Measurements from ENCODE around the gene TARS3. TPM values are rescaled to one million over a fixed set of nuclear protein-coding genes. Genes with fewer than 3 reads are reported as not detected.

Gene TARS3
- total RNA-seq, 1 donor from 2014 or later = 10.1 TPM

DNA sequence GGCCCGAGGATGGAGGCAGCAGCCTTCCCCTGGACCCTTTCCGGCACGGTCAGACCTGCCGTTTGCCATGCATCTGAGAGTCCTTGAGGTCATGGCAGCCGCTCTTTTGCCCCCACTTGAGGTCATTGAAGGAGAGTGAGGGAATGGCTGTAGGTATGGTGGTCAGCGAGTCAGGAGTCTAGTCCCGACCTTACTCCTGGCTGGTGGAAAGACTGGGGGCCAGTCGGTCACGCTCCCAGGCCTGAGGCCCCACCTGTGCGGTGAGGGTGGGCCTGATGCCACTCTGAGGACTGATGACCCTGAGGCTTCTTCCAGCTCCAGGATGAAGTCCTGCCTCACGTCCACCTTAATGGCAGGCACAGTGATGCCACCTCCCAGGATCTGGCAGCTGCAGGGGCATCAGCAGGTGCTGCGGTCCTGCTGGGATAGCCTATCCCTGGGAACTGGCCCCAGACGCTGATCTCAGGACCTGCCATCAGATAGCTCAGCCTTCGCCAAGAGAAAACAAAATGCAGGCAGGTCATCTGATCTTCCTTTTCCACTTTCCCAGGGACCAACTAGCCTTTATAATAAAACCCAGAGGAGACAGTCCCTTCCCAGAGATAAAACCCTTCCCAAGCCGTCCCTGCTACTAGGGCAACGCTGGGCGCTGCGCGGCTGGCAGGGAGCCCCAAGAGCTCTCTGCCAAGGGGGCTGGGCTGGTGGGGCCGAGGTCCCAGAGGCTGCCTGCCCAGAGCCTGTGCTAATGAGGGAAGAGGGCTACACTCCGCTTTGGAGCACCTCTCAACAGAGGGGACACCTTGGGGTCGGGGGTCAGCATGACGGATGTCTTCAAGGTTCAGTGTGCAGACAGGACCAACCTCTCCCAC is 114.3 kb downstream of the TARS3 start:
- DNase-seq (ENCODE audit: extremely low read depth, low read depth, low spot score) = no peak

DNA sequence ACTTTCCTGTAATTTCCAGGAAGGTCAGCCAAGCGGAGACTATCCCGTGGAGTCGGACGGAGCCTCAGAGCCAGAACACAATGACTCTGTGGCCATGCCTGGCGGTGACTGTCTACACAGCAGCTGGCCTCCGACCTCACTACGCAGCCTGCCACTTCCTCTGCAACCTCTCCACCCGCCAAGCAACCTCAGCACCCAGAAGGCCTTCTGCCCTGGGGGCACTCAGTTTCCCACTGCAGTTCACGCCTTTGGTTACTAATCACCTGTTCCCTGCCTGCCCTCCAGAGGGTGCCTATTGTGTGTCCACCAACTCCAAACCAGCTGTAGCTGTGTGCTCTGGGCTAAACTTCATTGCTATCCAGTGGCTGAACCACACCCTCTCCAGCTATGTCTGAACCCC is 116.1 kb downstream of the TARS3 start:
- DNase-seq (ENCODE audit: extremely low read depth, low read depth, low spot score) = no peak

DNA sequence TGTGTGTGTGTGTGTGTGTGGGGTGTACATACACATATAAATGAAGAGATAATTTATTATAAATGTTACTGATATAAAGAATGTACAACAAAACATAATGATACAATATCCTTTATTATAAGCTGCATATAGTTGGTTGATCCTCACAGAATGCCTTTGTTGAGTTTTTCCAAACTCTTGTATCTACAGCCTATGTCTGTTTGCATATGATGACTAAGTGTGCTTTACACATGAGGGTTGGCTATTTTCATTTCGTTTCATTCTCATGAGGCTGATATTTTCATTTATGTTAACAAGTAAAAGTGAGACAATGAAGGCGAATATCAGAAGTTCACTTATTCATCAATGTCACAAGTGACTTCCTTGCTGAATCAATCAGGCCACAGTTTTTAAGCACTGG is 117.2 kb downstream of the TARS3 start:
- no peak for DNase-seq (ENCODE audit: extremely low read depth, low read depth, low spot score)

DNA sequence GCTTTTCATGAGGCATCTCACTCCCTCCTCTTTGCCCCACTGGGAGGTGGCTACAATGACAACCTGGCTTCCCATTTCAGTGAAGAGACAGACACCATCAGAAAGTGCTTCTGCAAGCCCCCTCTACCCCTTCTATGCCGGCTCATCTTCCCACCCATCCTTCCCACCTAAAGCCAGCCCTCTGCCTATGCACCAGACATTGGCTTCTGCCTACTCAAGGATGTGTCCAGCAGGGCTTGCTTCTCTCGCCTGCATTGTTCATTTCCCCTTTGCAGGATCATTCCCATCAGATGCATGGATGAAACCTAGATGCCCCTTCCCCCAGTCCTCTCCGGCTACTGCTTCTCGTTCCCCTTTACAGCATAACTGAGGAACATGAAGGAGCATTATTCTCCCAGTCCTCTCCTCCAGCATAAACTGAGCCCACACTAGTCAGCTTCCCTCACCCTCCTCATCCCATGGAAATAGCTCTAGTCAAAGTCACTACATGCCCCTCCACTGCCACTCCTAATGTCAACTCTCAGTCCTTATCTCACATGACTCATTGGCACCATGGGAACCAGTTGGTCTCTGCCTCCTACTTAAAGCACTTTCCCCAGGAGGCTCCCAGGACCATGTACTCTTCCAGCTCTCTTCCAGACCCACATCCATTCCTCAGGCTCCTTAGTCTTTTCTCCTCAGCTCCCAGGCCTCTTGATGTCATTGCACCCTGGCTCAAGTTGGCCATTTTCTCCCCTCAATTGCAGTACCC is 120.0 kb downstream of the TARS3 start:
- DNase-seq (ENCODE audit: extremely low read depth, low read depth, low spot score) = no peak

Other genes with a start within 250 kb of the TARS3 start
- gene PCSK6, start 234.8 kb downstream of the TARS3 start, total RNA-seq = 19.2 and 24.4 TPM in 2 replicates
- 31.6 and 32.6 TPM in 2 replicates for gene TM2D3, start 72.1 kb downstream of the TARS3 start, total RNA-seq
- gene OR4F6, start 79.0 kb upstream of the TARS3 start, total RNA-seq = not detected in 2 replicates
- gene OR4F15, start 87.7 kb upstream of the TARS3 start, total RNA-seq = 0.05 TPM in 1 of 2 replicates, not detected in the other